HG03558 (cell line): ENCODE results near the gene ENPP6.

ENCODE experiments used
- ATAC-seq: cut with Tn5 transposase; IDR thresholded peaks from one replicate; pipeline ENCODE4 v1.9.1; 2021; ENCODE audit warnings: moderate number of reproducible peaks; ENCODE audit not compliant: unreplicated experiment; ENCODE audit errors: extremely low read depth

The ENPP6 gene

DNA sequence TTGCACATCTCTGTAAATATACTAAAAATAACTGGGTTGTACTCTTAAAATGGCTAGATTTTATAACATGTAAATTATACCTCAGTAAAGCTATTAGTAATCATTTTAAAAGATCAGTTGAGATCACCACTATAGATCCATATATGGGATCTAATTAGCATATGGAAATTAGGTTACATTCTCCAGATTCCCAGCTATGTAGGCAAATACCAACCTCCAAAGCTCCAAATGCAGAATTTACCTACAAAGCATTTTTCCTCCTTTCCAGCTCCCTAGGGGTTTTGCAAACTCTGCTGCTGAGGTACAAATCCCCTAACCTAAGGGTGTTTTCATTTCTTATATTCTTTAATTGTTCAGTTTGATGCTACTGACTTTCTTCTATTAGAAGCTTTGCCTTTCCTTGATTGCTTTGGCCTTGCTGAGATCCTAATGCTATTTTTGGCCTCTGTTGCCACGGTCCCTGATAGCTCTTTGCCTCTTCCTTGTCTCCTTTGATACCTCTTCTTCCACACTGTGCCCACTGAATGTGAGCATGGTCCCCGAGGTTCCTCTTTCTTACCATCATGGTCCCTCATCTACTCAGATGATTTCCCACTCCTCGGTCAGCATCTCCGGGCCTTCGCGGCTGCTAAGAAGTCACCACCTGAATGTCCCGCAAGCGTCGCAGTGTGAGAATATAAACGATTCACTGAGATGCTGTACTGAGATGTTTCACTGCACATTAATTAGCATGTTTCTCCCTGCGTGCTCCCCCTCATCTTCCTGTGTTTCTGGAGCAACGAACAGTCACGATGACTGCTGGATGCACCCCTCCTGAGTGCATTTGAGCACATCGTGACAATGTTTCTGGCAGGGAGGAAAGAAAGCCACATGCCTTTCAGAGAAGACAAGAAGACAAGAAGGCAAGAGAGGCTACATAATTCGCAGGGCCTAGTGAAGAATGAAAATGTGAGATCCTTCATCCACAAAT is 23.8 kb downstream of the ENPP6 start:
- no peak for ATAC-seq

DNA sequence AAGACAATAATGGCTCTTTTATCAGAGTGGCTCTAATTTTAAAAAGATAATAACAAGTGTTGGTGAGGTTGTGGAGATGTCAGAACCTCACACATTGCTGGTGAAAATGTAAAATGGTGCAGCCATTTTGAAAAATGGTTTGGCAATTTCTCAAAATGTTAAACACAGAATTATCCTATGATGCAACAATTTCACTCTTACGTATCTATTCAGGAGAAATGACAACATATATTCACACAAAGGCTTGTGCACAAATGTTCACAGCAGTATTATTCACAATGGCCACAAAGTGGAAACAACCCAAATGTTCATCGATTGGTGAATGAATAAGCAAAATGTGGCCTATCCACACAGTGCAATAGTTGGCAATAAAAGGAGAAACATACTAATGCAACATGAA is 24.7 kb downstream of the ENPP6 start:
- no peak for ATAC-seq

DNA sequence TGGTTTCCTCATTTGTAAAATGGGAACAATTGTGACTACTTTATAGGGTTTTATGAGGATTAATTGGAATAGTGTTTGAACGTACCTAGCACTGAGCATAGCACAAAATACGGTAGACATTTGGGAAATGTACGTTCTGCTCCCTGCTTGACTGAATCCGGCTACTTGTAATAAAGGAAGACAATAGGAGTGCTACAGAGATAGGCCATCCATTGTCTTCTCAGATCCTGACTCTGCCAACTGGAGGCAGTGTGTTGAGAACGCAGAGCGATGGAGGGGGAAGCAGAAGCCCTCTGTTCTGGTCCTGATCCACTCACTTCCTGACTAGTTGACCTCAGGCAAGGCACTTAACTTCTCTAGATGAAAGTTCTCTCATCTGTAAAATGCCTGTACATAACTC is 26.4 kb downstream of the ENPP6 start:
- ATAC-seq: no peak

DNA sequence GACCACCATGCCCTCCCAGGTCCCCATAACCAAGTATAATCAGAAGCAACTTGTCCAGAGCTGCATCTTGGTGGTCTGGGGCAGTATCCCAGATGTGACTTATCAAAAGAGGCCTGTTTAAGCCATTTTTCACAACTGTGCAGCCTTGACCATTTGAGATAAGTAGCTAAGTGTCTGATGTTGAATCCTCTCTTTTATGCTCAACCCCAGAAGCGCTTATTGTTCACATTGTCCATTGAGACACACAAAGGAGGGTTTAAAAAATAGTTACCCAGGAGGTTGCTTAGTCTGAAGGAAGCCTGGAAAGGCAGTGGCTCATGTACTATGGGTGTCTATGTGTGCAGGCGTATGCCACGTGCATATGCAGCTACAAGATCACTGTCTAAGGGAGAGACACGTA is 27.0 kb downstream of the ENPP6 start:
- ATAC-seq: no peak

DNA sequence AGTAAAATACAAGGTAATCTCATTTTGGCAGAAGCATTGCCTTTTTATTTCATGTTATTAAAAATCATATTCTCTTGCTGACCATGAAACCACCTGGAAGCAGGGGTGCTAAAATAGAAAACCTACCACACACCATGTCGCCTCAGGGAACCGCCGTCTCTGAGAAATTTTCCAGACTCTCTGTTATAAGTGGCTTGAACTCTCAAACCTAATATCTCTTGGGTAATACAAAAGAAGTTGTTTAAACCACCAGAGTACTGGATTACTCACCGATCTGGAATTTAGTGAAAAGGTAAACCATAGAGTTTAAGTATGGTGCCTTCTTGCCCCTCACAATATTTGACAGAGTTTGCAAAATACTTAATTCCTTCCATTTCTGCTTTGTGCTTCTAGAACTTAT is 27.7 kb downstream of the ENPP6 start:
- no peak for ATAC-seq

DNA sequence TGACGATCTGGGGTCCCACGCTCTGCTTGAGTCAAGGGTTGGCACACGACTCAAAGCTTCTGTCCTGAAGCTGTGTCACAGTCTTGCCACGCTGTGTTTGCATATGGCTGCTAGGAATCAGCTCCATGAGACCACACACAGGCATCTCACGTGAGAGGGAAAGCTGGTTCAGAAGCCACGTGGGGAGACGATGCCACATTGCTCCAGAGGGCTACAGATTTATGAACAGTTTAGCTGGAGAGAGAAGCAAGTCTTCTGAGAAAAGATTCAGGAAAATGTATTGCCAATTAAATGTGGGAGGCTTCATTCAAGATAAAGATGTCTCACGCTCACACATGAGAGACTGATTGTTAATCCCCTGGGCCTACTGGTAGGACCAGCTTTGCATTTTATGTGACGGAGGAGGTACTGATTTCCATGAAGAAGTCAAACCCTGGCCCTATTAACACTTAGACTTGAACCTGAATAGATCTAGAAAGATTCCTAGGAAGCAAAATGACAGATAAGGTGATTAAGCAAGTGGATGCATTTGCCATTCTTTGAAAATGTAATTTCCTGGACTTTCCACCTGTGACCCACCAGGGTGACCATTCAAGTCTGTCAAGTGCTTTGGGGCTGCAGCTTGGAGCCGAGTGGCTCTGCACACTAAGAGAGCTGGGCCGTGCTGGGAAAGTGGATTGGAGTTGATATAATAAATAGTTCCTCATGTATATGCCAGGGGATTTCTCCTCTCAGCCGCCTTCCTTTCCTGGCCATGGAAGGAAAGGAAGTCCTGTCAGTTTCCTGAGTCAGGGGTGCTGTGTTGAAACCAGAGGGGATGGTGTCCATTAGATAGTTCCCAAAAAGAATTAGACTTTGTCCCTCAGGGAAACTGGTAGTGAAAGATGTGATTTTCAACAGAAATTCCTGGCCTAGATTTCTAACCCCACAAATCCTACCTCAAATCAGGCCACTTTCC is 29.0 kb downstream of the ENPP6 start:
- no peak for ATAC-seq

DNA sequence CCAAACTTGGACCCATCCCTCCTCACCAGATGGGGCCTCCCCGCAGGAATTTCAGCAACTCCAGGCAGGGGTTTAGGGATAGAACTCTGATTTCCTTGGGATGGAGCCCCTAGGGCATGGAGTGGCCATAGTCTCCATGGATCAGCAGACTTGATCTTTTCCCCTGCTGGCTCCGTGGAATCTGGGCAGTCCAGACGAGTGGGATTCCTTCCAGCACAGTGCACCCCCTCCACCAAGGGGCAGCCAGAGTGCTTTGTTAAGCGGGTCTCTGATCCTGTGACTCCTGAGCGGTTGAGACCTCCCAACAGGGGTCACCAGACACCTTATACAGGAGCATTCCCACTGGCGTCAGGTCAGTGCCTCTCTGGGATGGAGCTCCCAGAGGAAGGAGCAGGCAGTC is 40.4 kb downstream of the ENPP6 start:
- no peak for ATAC-seq

DNA sequence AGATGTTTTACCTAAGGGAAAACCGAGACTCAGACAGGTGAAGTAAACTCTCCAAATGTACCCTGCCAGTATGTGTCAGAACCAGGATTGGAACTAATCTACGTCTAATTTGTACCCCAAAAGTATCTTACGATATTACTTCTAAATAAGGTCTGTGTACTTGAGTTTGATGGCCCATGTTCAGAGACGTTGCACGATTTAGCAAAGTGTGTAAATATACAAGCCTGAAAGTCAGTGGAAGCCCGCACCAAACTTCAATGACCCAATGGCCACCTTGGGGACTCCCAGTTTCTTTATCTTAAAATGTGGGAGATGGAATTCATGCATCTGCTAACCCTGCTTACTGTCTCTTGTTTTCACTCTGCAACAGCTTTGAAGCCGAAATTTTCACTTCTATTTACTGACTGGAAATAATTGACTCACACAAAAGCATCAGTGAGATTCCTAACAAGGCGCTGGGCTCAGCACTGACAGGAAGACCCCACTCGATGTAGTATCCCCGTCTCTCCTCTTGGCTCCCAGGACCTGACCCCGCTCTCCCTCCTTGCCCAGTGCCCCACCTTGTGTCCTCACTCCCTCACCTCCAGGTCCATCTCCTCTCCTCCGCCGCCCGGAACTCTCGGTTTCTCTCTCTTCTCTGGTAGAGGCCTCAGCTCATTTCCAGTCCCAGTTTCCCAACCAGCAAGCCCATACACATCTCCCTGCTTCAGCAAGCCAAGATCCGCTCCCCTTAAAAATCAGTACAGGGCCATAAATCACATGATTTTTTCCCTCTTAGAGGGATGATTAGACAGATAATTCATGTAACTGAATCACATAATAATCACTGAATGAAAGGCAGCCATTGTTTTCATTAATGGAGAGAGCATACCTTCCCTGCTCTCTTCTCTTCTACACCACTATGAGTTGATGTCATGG is 42.8 kb downstream of the ENPP6 start:
- ATAC-seq: no peak

DNA sequence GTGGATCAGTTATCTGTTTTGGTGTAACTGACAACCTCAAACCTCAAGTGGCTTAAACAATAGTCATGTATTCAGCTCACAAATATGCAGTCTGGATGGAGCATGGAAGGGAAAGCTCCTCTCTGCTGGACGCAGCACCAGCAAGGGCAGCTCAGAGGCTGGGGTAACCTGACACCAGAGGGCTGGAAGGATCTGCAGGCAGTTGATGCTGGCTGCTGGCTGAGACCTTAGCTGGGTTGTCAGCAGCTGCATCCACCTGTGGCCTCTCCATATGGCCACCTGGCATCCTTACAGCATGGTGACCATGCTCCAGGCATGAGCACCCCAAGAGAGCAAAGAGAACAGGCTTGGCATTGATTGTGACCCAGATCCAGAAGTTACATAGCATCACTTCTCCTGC is 46.7 kb downstream of the ENPP6 start:
- ATAC-seq: no peak

DNA sequence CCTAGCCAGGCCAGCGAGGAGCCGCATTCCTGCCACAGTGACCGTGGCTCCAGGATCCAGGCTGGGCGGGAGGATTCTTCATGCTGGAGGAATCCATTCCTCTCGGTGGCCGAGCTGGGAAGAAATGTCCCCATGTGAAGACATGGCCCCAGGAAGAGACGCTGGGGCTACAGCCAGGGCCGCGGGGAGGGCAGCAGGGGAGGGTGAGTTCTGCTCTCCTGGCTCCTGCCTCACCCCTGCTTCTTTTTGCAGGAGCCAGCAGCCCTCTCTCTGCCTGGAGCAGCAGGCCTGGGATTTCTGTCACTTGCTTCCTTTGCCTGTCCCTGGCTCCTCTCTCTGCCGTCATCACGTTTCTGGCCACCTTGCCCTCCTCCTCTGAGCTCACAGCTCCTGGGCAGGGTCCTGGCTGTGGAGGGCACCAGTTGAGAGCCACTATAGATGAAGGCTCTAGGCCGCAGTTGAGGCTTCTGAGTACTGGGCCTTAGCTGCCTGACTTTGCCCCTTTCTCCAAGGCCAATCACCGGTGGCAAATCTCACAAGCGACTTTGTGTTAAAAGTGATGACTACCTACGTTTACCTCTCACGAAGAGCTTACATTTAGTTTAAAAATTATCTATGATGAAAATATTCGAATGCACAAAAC is 48.3 kb downstream of the ENPP6 start:
- no peak for ATAC-seq

DNA sequence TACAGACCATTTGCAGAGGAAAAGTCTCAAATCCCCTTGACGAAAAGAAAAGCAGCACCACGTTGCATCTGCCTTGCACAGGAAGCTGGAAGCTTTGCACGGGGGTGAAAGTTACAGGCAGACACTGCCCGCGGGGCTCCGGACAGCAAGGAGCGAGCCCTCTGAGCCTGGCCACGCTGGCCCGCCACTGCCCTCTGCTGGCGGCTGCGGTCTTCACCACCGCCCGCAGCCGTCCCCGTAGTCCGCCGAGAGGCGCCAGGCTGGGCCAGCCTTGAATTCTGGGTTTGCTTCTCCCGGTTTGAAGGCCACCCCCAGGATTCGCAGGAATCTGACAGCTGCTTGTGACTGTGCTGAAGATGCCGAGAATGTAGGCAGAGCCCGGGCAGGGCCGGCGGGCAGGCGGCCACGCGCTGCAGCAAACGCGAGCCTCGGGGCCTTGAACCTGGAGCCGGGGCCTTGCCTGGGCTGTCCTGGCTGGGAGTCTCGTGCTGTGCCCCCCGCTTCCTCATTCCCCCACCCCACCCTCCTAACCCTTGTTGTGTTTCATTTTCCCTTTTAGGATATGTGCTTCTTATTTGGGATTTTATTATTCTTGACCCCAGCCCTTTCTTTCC is 49.2 kb downstream of the ENPP6 start:
- peak; percentile 78 for ATAC-seq

DNA sequence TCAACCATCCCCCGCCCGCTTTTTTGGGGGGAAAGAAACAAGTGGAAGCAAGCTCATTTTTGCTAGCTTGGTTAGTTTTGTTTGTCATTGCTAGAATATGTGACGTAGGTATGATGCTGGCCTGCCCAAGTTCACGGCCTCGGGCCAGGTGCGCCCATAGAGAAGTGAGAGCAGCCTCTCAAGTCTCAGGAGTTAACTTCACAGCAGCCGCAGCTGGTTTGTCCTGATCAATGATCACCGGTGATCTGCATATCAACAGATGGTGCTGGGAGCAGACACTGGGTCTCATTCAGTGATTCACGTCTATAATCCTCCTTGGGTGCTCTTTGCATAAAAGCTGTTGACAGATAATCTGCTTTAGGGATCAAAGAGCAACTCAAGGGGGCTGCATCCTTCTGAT is 50.1 kb downstream of the ENPP6 start:
- peak; percentile 80 for ATAC-seq

DNA sequence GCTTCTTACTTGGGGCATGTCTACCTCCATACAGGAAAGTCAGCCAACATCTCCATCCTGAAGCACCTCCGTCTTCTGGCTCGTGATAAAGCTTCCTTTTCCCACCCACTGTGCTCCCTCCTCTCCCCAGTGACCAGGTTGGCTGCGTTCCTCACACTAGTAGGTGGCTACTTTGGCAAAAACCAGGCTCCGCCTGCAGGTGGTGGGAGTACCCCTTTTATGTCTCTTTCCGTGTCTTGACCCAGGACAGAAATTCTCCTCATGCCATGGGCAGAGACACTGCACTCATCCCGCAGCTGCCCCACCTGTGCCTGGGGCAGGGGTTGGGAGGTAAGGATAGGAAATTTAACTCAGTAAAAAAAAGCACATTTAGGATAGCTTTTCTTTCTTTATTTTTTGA is 50.9 kb downstream of the ENPP6 start:
- ATAC-seq: no peak

DNA sequence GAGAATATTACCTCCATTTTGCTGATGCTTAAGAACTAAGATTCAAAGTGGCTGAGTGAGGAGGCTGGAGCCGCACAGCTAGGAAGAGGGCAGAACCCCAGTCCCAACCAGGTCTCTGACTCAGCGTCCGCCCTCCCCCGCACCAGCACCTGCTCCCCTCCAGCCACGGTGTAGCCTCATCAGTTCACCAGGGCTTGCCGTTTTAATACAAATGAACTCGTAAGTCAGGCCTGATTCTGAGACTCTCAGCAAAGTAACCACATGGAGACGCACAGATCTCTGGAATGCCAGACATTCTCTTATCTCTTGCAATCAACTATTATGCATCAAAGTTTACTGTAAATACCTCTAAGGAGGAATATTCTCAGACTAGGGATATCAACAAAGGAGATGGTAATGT is 52.4 kb downstream of the ENPP6 start:
- ATAC-seq: no peak

DNA sequence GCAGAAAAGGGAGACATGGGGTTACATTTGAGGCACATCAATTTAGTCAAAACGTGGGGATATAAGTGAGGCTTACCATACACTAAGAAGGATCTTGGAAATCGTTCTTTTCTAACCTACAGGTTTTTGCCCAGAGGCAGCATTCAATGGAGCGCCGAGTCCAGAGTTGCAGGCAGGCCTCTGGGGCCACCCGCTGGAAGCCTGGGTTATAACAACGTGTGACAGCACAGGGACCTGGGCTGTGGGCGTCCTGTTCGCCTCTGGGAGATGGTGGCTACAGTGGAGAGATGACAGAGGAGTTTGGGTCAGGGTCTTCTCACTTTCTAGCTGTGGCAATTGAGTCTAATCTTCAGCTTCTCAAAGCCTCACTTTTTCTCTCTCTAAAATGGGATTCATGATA is 53.9 kb downstream of the ENPP6 start:
- ATAC-seq: no peak

DNA sequence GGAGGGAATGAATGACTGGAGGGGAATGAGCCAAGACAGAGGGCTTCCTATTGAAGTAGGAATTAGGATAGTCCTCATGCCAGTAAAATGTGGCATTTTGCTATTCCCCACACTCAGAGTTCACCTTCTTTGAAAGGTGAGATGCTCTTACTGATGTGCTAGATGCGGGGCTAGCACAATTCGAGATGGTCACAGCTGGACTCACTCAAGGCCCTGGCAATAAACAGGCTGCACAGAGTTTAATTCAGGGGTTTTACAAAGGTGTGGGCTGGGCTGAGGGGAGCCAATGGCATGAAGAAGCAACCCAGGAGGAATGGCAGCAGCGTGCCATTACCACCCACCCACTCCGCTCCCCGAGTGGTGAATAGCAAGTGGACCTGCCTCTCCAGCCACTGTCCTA is 55.1 kb downstream of the ENPP6 start:
- no peak for ATAC-seq

DNA sequence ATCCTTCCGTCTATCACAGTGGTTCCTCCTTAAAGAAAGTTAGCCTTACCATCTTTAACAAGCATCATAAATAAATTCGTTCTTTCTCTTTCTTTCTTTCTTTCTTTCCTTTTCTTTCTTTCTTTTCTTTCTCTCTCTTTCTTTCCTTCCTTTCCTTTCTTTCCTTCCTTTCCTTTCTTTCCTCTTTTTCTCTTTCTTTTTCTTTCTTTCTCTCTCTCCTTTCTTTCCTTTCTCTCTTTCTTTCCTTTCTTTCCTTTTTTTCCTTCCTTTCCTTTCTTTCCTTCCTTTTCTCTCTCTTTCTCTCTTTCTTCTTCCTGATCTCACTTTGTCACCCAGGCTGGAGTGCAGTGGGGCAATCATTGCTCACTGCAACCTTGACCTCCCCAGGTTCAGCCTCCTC is 60.4 kb downstream of the ENPP6 start:
- ATAC-seq: no peak

DNA sequence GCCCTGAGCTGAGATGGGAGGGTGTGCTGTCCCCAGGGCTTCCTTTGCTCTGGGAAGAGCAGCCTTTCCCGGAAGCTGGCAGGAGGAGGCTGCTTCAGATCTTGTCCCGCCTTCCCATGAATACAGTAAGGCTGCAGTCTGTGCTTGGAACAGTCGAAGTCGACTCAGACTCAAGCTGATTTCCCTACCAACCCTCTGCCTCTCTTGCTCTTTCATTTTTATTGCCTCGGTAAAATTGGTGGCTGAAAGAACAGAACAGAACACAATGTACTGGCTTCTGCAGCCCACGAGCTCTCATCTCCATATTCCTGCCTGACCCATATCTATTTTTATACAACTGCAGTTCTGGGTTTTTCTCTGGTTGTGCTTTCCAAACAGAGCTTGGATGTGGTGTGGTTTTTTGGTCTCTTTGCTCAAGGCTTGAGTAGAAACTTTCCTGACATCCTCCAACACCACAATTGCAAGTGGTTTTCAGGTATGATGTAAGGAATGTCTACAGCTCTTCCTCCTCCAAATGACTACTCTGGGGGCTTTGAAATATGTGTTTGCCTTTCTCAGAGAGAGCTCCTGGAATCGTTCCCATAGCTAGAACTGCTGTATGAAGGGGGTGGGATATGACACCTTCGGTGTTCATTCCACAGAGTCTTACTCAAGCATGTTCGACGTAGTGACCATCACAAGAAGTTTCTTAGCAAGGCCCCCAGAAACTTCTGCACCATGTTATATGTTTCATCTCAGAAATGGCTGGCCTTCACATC is 61.3 kb downstream of the ENPP6 start:
- ATAC-seq: no peak

DNA sequence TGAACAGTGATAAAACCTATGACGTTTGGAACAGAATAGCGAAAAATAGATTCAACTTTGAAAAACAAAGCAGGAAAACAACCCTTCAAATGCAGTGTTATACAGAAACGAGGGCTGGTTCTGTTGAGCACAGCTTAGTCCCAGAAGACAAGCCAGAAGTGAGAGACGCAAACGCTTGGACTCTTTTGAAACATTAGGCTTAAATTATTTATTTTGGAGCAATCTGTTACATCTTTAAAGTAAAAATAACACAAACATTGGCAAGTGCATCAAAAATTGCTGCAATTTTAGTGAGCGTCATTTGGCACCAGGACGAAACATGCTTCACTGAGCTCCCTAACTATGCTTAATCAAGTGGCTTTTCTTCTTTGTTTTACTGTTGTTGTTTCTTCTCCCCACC is 63.5 kb downstream of the ENPP6 start:
- no peak for ATAC-seq
